Omental fat pad (tissue), 4 donors: Measurements from ENCODE around the gene ACOT8. TPM values are rescaled to one million over a fixed set of nuclear protein-coding genes. Genes with fewer than 3 reads are reported as not detected.

ENCODE experiments used
- ATAC-seq: fragments of 150-250 bp; one replicate; pipeline ENCODE4 v1.9.1; 2016; ENCODE audit warnings: mild to moderate bottlenecking, moderate library complexity; ENCODE audit not compliant: low FRiP score
- DNase-seq: peaks from one replicate; pipeline ENCODE4 v3.0.0-alpha.2; 2019; ENCODE audit warnings: low spot score
- total RNA-seq, 4 donors: library from RNA; depleted of rRNA; stranded (reverse); fragments of >200 nt; gene quantifications; one replicate each; pipeline ENCODE4 v1.1.0, GENCODE V29; 2016
- TF ChIP-seq, protein P1 (sequence below), 3 donors: fragments of 450-650 bp; IDR thresholded peaks; one replicate each; pipeline ENCODE4 v1.5.1; 2016 to 2017; ENCODE audit warnings: antibody characterized with exemption in 3 of 3, mild to moderate bottlenecking in 3 of 3, moderate library complexity in 2 of 3

The ACOT8 gene
- total RNA-seq, 4 donors from 2014 or later, result 16.1 to 35.0 (median 30.8) TPM

- DNase-seq (no peak), ATAC-seq (peak; percentile 31)
- TF ChIP-seq, protein P1, sequence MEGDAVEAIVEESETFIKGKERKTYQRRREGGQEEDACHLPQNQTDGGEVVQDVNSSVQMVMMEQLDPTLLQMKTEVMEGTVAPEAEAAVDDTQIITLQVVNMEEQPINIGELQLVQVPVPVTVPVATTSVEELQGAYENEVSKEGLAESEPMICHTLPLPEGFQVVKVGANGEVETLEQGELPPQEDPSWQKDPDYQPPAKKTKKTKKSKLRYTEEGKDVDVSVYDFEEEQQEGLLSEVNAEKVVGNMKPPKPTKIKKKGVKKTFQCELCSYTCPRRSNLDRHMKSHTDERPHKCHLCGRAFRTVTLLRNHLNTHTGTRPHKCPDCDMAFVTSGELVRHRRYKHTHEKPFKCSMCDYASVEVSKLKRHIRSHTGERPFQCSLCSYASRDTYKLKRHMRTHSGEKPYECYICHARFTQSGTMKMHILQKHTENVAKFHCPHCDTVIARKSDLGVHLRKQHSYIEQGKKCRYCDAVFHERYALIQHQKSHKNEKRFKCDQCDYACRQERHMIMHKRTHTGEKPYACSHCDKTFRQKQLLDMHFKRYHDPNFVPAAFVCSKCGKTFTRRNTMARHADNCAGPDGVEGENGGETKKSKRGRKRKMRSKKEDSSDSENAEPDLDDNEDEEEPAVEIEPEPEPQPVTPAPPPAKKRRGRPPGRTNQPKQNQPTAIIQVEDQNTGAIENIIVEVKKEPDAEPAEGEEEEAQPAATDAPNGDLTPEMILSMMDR (IDR thresholded peaks at IDR 0.05), result no peak
These were observed 30.7 kb downstream of the ACOT8 start for GRCh38 chr20:45826381-45827019.

DNA sequence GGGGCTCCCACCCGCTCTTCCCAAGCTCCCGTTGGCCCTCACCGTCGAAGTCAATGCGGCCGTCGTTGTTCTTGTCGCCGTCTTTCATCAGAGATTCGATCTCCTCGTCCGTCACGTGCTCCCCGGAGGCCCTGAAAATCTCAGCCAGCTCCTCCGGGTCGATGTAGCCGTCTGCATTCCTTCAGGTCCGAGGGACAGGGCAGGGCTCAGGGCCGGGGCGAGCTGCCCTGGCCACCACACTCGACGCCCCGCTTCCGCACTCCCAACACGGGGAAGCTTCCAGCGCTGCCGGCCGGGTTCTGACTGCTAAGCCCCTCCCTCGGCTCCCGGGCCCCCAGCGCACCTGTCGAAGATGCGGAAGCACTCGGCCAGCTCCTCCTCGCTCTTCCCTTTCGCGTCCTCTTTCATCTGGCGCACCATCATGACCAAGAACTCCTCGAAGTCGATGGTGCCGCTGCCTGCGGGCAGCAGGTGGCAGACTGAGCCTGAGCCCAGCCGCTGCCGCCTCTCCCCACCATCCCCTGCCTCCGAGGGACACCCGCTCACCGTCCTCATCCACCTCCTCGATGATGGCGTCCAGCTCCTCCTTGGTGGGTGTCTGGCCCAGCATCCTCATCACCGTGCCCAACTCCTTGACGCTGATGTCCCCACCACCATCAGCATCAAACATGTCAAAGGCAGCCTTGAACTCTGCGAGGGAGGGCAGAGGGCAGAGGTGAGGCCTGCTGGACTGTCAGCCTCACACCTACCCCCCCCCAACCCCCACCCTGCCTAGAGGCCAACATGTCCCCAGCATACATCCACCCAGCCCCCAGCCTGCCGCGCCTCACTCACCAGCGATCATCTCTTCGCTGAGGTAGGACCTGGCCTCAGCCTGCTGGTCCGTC lies 33.0 kb downstream of the ACOT8 start:
- TF ChIP-seq, protein P1 (IDR thresholded peaks at IDR 0.05), result no peak
- DNase-seq (no peak), ATAC-seq (peak; percentile 50)

DNA sequence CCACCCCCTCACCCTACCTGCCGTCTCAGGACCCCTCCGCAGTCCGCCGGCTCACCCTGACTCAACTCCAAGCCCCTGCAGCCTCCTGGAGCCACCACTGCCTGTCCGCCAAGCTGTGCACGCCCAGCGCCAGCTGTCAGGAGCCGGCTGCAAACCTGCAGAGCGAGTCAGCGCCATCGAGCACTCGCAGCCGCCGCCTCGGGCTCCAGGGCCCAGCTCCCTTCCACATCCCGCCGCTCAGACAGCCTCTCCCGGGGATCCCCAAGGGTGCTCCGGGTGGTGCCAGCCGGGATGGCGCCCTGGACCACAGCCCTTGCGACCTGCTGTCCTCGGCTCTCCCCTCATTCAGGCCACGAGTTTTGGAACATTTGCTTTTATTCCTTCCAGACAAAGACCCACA lies 34.3 kb downstream of the ACOT8 start:
- TF ChIP-seq, protein P1 (IDR thresholded peaks at IDR 0.05), result no peak
- DNase-seq, result no peak
- no peak for ATAC-seq

DNA sequence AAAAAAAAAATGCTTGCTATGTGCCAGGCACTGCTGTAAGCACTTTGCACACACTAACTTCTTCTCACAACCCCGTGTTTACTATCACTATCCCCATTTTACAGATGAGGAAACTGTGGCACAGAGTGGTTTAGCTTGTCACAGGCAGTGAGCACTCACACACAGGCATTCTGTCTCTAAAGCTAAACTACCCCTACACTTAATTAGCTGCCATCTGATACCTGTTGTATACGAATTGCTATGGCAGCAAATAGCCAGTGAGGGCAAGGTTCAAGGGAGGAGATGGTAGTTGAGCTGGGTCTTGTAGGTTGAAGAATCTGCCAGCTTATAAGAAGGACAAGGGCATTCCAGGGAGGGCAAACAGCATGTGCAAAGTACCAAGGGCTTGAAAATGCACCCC lies 35.2 kb downstream of the ACOT8 start:
- TF ChIP-seq, protein P1 (IDR thresholded peaks at IDR 0.05), result no peak
- ATAC-seq, result no peak

GRCh38 chr20:45819466-45819865 lies 37.7 kb downstream of the ACOT8 start:
- TF ChIP-seq, protein P1 (IDR thresholded peaks at IDR 0.05), result no peak
- no peak for ATAC-seq
- DNase-seq, result no peak

More for the DNA sequence above, 35.2 kb downstream of the ACOT8 start:
- no peak for DNase-seq

DNA sequence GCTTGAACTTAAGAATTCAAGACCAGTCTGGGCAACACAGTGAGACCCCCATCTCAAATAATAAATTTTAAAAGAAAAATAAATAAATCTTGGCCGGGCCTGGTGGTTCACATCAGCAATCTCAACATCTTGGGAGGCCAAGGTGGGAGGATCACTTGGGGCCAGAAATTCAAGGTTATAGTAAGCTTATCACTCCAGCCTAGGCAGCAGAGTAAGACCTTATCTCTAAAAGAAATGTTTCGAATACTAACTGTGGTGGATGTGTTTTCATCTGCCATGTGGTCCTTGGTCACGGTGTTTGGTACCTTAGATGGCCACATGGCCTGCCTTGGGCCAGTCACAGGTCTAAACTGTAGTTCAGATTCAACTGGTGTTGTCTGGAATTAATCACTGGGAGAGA lies 39.0 kb downstream of the ACOT8 start:
- DNase-seq (no peak), ATAC-seq (no peak)
- TF ChIP-seq, protein P1 (IDR thresholded peaks at IDR 0.05), result no peak
